Nephron (organoid): ENCODE data around the gene ATP1A2.
A peak's percentile ranks its signal among the peaks of the same experiment; 100 is the strongest.

ENCODE experiments used
- H3K27ac Mint-ChIP-seq, 3 experiments: 2 replicates each; pipeline ENCODE4 v1.8.0; 2020; ENCODE audit warnings: mixed read lengths in 3 of 3, mild to moderate bottlenecking in 2 of 3, moderate library complexity in 1 of 3
- H3K27me3 Mint-ChIP-seq: 2 replicates; pipeline ENCODE4 v1.8.0; 2021; ENCODE audit warnings: low read depth, mild to moderate bottlenecking, moderate library complexity, mixed read lengths
- H3K36me3 Mint-ChIP-seq: 2 replicates; pipeline ENCODE4 v1.8.0; 2020; ENCODE audit warnings: low read depth, mixed read lengths
- H3K4me1 Mint-ChIP-seq: 2 replicates; pipeline ENCODE4 v1.8.0; 2020; ENCODE audit warnings: mixed read lengths
- H3K4me3 Mint-ChIP-seq, 3 experiments: 2 replicates each; pipeline ENCODE4 v1.8.0; 2020; ENCODE audit warnings: mild to moderate bottlenecking in 3 of 3, mixed read lengths in 3 of 3, moderate library complexity in 2 of 3
- H3K9me3 Mint-ChIP-seq: 2 replicates; pipeline ENCODE4 v1.8.0; 2020; ENCODE audit warnings: mixed read lengths
- TF ChIP-seq, protein P1 (sequence below), 3 experiments: fragments of 200-600 bp; sonication (generic); IDR thresholded peaks; one replicate each; pipeline ENCODE4 v1.5.0; 2021; ENCODE audit warnings: antibody characterized with exemption in 3 of 3; ENCODE audit not compliant: unreplicated experiment in 3 of 3

The ATP1A2 gene

DNA sequence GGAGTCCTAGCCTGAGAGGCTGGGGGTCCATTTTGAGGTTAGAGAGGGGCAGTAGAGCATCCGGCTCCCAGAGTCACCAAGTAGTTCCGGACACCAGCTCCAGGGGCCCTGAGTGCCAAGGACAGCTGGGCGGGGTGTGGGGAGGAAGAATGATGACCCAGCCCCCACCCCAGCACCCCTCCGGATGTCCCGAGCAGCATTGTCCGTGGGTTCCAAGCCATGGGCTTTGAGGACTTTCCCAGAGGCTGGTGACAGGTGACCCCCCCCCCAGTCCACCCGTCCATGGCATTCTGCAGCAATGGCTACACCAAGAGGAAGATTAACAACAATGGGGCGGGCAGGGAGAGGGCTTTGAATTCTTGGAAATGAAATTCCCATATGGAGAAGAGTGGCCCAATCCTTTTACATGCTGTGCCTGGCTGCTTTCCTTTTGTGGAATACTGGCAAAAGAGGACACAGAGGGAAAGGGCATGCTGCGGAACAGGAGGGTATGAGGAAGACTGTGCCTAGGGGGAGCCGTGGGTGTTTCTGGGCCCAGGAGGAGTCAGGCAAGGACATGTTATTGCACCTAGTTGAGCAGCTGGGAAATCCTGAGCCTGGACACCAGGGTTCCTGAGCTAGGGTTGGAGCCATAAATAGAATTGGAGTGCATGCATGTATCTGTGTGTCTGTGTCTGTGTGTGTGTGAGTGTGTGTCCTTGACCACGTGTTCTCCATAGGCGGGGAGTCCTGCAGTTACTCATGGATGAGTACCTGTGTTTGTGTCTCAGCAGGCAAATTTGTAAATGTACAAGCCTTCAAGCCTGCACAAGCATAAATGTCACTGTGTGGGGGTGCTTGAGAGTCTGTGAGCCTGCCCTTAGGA is 956 bp downstream of the ATP1A2 start:
- Mint-ChIP-seq H3K4me3 (peak overlapping the region; percentile 76 to 93 (median 86)), H3K9me3 (no peaks in the 10 kb centered on the region), H3K27me3 (no peaks in the 10 kb centered on the region), H3K36me3 (no peaks in the 10 kb centered on the region), H3K4me1 (peaks cover 74% of the 10 kb centered on the region), H3K27ac (peak overlapping the region; percentile 23 to 84 (median 73))
- TF ChIP-seq, protein P1, sequence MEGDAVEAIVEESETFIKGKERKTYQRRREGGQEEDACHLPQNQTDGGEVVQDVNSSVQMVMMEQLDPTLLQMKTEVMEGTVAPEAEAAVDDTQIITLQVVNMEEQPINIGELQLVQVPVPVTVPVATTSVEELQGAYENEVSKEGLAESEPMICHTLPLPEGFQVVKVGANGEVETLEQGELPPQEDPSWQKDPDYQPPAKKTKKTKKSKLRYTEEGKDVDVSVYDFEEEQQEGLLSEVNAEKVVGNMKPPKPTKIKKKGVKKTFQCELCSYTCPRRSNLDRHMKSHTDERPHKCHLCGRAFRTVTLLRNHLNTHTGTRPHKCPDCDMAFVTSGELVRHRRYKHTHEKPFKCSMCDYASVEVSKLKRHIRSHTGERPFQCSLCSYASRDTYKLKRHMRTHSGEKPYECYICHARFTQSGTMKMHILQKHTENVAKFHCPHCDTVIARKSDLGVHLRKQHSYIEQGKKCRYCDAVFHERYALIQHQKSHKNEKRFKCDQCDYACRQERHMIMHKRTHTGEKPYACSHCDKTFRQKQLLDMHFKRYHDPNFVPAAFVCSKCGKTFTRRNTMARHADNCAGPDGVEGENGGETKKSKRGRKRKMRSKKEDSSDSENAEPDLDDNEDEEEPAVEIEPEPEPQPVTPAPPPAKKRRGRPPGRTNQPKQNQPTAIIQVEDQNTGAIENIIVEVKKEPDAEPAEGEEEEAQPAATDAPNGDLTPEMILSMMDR (IDR thresholded peaks at IDR 0.05; ENCODE audit: unreplicated experiment in 3 of 3) = no peak

- H3K4me1 Mint-ChIP-seq = peaks cover 70% of the 10 kb centered on the region
- peak overlapping the region; percentile 76 to 93 (median 86) for H3K4me3 Mint-ChIP-seq
- no peaks in the 10 kb centered on the region for H3K36me3 Mint-ChIP-seq
- TF ChIP-seq, protein P1 (IDR thresholded peaks at IDR 0.05; ENCODE audit: unreplicated experiment in 3 of 3) = no peak
- H3K9me3 Mint-ChIP-seq = no peaks in the 10 kb centered on the region
- peak overlapping the region; percentile 23 to 73 (median 60) for H3K27ac Mint-ChIP-seq
- H3K27me3 Mint-ChIP-seq = no peaks in the 10 kb centered on the region
These were observed 1.7 kb downstream of the ATP1A2 start for GRCh38 chr1:160117300-160117699.

DNA sequence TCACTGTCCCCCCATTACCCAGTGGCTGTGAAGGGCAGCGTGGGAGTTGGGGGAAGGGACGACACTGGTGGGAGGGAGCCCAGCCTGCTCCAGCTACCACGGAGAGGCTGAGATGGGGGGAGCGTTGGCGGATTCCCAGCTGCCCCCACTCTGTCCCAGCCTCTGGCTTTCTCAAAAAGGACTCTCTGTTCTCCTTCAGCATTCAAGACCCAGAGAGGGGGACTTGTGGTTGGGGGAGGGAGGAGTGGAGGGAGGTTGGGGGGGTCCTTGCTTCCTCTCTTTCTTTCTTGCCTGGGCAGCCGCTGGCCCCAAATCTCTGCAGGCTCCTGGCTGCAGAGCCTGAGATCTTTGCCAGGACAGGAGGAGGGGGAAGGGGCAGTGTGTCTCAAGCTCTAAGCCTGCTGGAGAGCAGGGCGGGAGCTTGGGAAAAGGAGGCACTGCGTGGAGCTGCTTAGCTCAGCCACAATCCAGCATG is 2.2 kb downstream of the ATP1A2 start:
- Mint-ChIP-seq H3K36me3 (no peaks in the 10 kb centered on the region), H3K9me3 (no peaks in the 10 kb centered on the region), H3K4me1 (peaks cover 65% of the 10 kb centered on the region), H3K4me3 (peak overlapping the region; percentile 56 to 93 (median 70)), H3K27me3 (no peaks in the 10 kb centered on the region), H3K27ac (peak overlapping the region; percentile 23 to 73 (median 60))
- TF ChIP-seq, protein P1 (IDR thresholded peaks at IDR 0.05; ENCODE audit: unreplicated experiment in 3 of 3) = no peak

GRCh38 chr1:160118928-160119327 is 3.4 kb downstream of the ATP1A2 start:
- Mint-ChIP-seq H3K27me3 (no peaks in the 10 kb centered on the region), H3K27ac (peak overlapping the region; percentile 23 to 65 (median 60)), H3K36me3 (no peaks in the 10 kb centered on the region), H3K4me3 (peak overlapping the region in 1 of 3 experiments; percentile 93), H3K4me1 (peaks cover 55% of the 10 kb centered on the region), H3K9me3 (no peaks in the 10 kb centered on the region)
- TF ChIP-seq, protein P1 (IDR thresholded peaks at IDR 0.05; ENCODE audit: unreplicated experiment in 3 of 3) = no peak

DNA sequence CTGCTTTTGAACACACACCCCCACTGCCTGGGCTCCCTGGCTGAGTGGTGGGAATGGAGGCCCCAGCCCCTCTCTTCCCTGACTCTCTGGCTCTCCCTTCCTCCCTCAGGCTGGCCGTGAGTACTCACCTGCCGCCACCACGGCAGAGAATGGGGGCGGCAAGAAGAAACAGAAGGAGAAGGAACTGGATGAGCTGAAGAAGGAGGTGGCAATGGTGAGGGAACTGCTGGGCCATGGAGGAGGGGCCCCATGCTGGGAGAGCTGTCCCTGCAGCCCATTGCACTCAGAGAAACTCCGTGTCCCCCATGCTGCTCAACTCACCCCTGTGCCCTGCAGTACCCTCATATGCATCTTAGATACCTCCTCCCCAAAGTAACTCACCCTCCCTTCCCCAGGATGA is 5.2 kb downstream of the ATP1A2 start:
- H3K4me1 Mint-ChIP-seq = peaks cover 41% of the 10 kb centered on the region
- TF ChIP-seq, protein P1 (IDR thresholded peaks at IDR 0.05; ENCODE audit: unreplicated experiment in 3 of 3) = no peak
- no peak overlapping the region for H3K4me3 Mint-ChIP-seq
- no peaks in the 10 kb centered on the region for H3K27me3 Mint-ChIP-seq
- H3K9me3 Mint-ChIP-seq = no peaks in the 10 kb centered on the region
- no peak overlapping the region for H3K27ac Mint-ChIP-seq
- H3K36me3 Mint-ChIP-seq = no peaks in the 10 kb centered on the region
